Measurements from ENCODE around the gene SLC7A4. TPM values are rescaled to one million over a fixed set of nuclear protein-coding genes. Genes with fewer than 3 reads are reported as not detected.

SLC7A4 gene
- polyA plus RNA-seq, 1 of the 3 experiments (the other 2 are of a cell fraction) = 0.02 TPM

DNA sequence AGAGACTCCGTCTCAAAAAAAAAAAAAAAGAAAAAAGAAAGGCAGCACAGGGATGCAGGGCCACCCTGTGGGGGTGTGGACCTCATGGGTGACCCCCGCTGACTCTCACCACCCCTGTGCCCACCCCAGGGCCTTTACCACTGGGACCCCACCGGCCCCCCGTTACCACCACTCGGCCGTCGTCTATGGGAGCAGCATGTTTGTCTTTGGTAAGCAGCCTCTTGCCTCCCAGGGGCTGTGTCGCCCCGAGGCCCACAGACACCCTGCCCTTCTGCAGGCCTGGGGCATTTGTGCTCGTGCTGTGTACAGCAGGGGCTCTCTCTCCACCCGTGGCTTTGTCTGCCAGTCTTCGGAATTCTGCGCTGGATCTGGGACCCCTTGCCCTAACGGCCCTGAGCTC is 45.0 kb downstream of the SLC7A4 start:
- H2AFZ ChIP-seq (ENCODE audit: low read depth) = no peak overlapping the region
- POLR2A ChIA-PET = no interaction called here
- CTCF ChIA-PET = no interaction called here
- H3K79me2 ChIP-seq (ENCODE audit: insufficient read depth) = peaks cover 23% of the 10 kb centered on the region
- H3F3A ChIP-seq (replicated peaks; ENCODE audit: insufficient read depth) = no peaks in the 10 kb centered on the region
- H3K27ac ChIP-seq (ENCODE audit: low read depth in 2 of 2, low read length in 1 of 2) = no peak overlapping the region
- 85% methylated on average over 8 of the region's 14 CpGs for WGBS (ENCODE audit: low lambda C conversion rate)
- no peaks in the 10 kb centered on the region for H3K9me3 ChIP-seq
- no peak for DNase-seq
- H3K4me1 ChIP-seq (ENCODE audit: control insufficient read depth in 1 of 2, insufficient read depth in 2 of 2, low read depth in 1 of 2, low read length in 1 of 2) = peaks cover 6 to 13% of the 10 kb centered on the region in 2 experiments; a peak in 1 of 4 replicates
- H3K9me2 ChIP-seq = no peaks in the 10 kb centered on the region
- peaks cover 16 to 53% of the 10 kb centered on the region in 2 experiments for H3K36me3 ChIP-seq (replicated peaks in 1 of 2; ENCODE audit: control insufficient read depth in 1 of 2, insufficient read depth in 2 of 2, low read length in 1 of 2)
- no peak for TF ChIP-seq NRF1 (IDR thresholded peaks at IDR 0.05; ENCODE audit: low read depth, low read length)
- TF ChIP-seq GATA2 (CRISPR knock-in tag; IDR thresholded peaks at IDR 0.05) = no peak
- no peak for TF ChIP-seq RAD21 (IDR thresholded peaks at IDR 0.05; ENCODE audit: low read length)
- H3K27me3 ChIP-seq (ENCODE audit: insufficient read depth) = no peaks in the 10 kb centered on the region
- H3K9ac ChIP-seq = no peak overlapping the region
- no peaks in the 10 kb centered on the region for H4K20me1 ChIP-seq (ENCODE audit: insufficient read depth)
- no peak overlapping the region for H3K4me3 ChIP-seq (ENCODE audit: low read depth in 2 of 2, low read length in 1 of 2)
- H3K4me2 ChIP-seq = no peak overlapping the region

GRCh38 chr22:20986365-20986764 is 46.0 kb downstream of the SLC7A4 start:
- CTCF ChIA-PET = interaction anchor here (1.4 kb wide), 1 partner anchor 182 kb away, joined by 5 read pairs; no protein-coding TSS in a partner anchor

GRCh38 chr22:20985720-20986119 is 46.6 kb downstream of the SLC7A4 start:
- CTCF ChIA-PET = interaction anchor here (1.4 kb wide), 1 partner anchor 182 kb away, joined by 5 read pairs; no protein-coding TSS in a partner anchor
- Histone ChIP-seq H3K9me2 (no peaks in the 10 kb centered on the region), H3K4me3 (ENCODE audit: low read depth in 2 of 2, low read length in 1 of 2) (no peak overlapping the region), H3K4me2 (no peak overlapping the region), H3K36me3 (replicated peaks in 1 of 2; ENCODE audit: control insufficient read depth in 1 of 2, insufficient read depth in 2 of 2, low read length in 1 of 2) (peaks cover 16 to 37% of the 10 kb centered on the region in 2 experiments), H3K4me1 (ENCODE audit: control insufficient read depth in 1 of 2, insufficient read depth in 2 of 2, low read depth in 1 of 2, low read length in 1 of 2) (peaks cover 6 to 22% of the 10 kb centered on the region in 2 experiments; a peak in 2 of 4 replicates), H4K20me1 (ENCODE audit: insufficient read depth) (no peaks in the 10 kb centered on the region), H2AFZ (ENCODE audit: low read depth) (no peak overlapping the region), H3F3A (replicated peaks; ENCODE audit: insufficient read depth) (no peaks in the 10 kb centered on the region), H3K27me3 (ENCODE audit: insufficient read depth) (no peaks in the 10 kb centered on the region), H3K27ac (ENCODE audit: low read depth in 2 of 2, low read length in 1 of 2) (no peak overlapping the region), H3K9me3 (no peaks in the 10 kb centered on the region), H3K79me2 (ENCODE audit: insufficient read depth) (peaks cover 25% of the 10 kb centered on the region), H3K9ac (no peak overlapping the region)
- no peak for DNase-seq
- 100% methylated on average over 3 of the region's 7 CpGs for WGBS (ENCODE audit: low lambda C conversion rate)
- POLR2A ChIA-PET = no interaction called here
- no peak for TF ChIP-seq EZH2phosphoT487 (IDR thresholded peaks at IDR 0.05; ENCODE audit: borderline replicate concordance, low read depth)

More at GRCh38 chr22:20986365-20986764, 46.0 kb downstream of the SLC7A4 start:
- POLR2A ChIA-PET = no interaction called here
- Histone ChIP-seq H3F3A (replicated peaks; ENCODE audit: insufficient read depth) (no peaks in the 10 kb centered on the region), H3K4me2 (no peak overlapping the region), H2AFZ (ENCODE audit: low read depth) (no peak overlapping the region), H3K36me3 (replicated peaks in 1 of 2; ENCODE audit: control insufficient read depth in 1 of 2, insufficient read depth in 2 of 2, low read length in 1 of 2) (peaks cover 16 to 42% of the 10 kb centered on the region in 2 experiments), H3K9ac (no peak overlapping the region), H3K4me1 (ENCODE audit: control insufficient read depth in 1 of 2, insufficient read depth in 2 of 2, low read depth in 1 of 2, low read length in 1 of 2) (peaks cover 6 to 15% of the 10 kb centered on the region in 2 experiments; a peak in 2 of 4 replicates), H3K4me3 (ENCODE audit: low read depth in 2 of 2, low read length in 1 of 2) (no peak overlapping the region), H3K9me2 (no peaks in the 10 kb centered on the region), H3K9me3 (no peaks in the 10 kb centered on the region), H3K27ac (ENCODE audit: low read depth in 2 of 2, low read length in 1 of 2) (no peak overlapping the region), H3K27me3 (ENCODE audit: insufficient read depth) (no peaks in the 10 kb centered on the region), H3K79me2 (ENCODE audit: insufficient read depth) (peaks cover 25% of the 10 kb centered on the region), H4K20me1 (ENCODE audit: insufficient read depth) (no peaks in the 10 kb centered on the region)
- WGBS (ENCODE audit: low lambda C conversion rate) = 75% methylated on average over 1 of the region's 1 CpG
- TF ChIP-seq, protein P1, sequence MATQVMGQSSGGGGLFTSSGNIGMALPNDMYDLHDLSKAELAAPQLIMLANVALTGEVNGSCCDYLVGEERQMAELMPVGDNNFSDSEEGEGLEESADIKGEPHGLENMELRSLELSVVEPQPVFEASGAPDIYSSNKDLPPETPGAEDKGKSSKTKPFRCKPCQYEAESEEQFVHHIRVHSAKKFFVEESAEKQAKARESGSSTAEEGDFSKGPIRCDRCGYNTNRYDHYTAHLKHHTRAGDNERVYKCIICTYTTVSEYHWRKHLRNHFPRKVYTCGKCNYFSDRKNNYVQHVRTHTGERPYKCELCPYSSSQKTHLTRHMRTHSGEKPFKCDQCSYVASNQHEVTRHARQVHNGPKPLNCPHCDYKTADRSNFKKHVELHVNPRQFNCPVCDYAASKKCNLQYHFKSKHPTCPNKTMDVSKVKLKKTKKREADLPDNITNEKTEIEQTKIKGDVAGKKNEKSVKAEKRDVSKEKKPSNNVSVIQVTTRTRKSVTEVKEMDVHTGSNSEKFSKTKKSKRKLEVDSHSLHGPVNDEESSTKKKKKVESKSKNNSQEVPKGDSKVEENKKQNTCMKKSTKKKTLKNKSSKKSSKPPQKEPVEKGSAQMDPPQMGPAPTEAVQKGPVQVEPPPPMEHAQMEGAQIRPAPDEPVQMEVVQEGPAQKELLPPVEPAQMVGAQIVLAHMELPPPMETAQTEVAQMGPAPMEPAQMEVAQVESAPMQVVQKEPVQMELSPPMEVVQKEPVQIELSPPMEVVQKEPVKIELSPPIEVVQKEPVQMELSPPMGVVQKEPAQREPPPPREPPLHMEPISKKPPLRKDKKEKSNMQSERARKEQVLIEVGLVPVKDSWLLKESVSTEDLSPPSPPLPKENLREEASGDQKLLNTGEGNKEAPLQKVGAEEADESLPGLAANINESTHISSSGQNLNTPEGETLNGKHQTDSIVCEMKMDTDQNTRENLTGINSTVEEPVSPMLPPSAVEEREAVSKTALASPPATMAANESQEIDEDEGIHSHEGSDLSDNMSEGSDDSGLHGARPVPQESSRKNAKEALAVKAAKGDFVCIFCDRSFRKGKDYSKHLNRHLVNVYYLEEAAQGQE (IDR thresholded peaks at IDR 0.05; ENCODE audit: low read depth, low read length) = no peak
- DNase-seq = no peak

Data from SK-N-SH (cell line).